ENCODE measurements around the gene HPSE2.
"Not testable (repeated sequence)": the region's sequence is repeated elsewhere in the genome, so short reads cannot be mapped to it uniquely, and the experiment has no call there.

HPSE2 gene

GRCh38 chr10:99143651-99144050, 92.0 kb downstream of the HPSE2 start:
- DNase-seq: no peak

- no peak for DNase-seq
Measured at GRCh38 chr10:99143011-99143410, 92.6 kb downstream of the HPSE2 start.

- not testable (repeated sequence) for DNase-seq
Measured at GRCh38 chr10:99132897-99133296, 102.8 kb downstream of the HPSE2 start.

GRCh38 chr10:99125879-99126278, 109.8 kb downstream of the HPSE2 start:
- DNase-seq: no peak

GRCh38 chr10:99124376-99124775, 111.3 kb downstream of the HPSE2 start:
- DNase-seq: no peak

- no peak for DNase-seq
Measured at GRCh38 chr10:99123851-99124250, 111.8 kb downstream of the HPSE2 start.

- DNase-seq: no peak
Measured at GRCh38 chr10:99123336-99123735, 112.3 kb downstream of the HPSE2 start.

GRCh38 chr10:99119258-99119748, 116.3 kb downstream of the HPSE2 start:
- DNase-seq: no peak

GRCh38 chr10:99115703-99116102, 119.9 kb downstream of the HPSE2 start:
- no peak for DNase-seq

GRCh38 chr10:99085358-99085757, 150.3 kb downstream of the HPSE2 start:
- DNase-seq: no peak

GRCh38 chr10:99084161-99084560, 151.5 kb downstream of the HPSE2 start:
- DNase-seq: no peak

- DNase-seq: no peak
Measured at GRCh38 chr10:99080275-99080945, 155.2 kb downstream of the HPSE2 start.

GRCh38 chr10:99062591-99062990, 173.1 kb downstream of the HPSE2 start:
- no peak for DNase-seq

- no peak for DNase-seq
Measured at GRCh38 chr10:99058762-99059161, 176.9 kb downstream of the HPSE2 start.

- DNase-seq: no peak
Measured at GRCh38 chr10:99057936-99058690, 177.5 kb downstream of the HPSE2 start.

GRCh38 chr10:99045671-99046070, 190.0 kb downstream of the HPSE2 start:
- no peak for DNase-seq

- DNase-seq: no peak
Measured at GRCh38 chr10:99042051-99042771, 193.4 kb downstream of the HPSE2 start.

GRCh38 chr10:99041468-99041867, 194.2 kb downstream of the HPSE2 start:
- DNase-seq: no peak

GRCh38 chr10:99013885-99014284, 221.8 kb downstream of the HPSE2 start:
- no peak for DNase-seq

- DNase-seq: no peak
Measured at GRCh38 chr10:99010286-99010685, 225.4 kb downstream of the HPSE2 start.

GRCh38 chr10:99008054-99008453, 227.6 kb downstream of the HPSE2 start:
- DNase-seq: no peak

GRCh38 chr10:99007457-99007856, 228.2 kb downstream of the HPSE2 start:
- no peak for DNase-seq

GRCh38 chr10:99005254-99005653, 230.4 kb downstream of the HPSE2 start:
- DNase-seq: no peak

- no peak for DNase-seq
Measured at GRCh38 chr10:99004738-99005137, 230.9 kb downstream of the HPSE2 start.

Data from NCI-H82 (cell line).